Hematopoietic multipotent progenitor cell treated with erythropoietin and hydrocortisone succinate and interleukin-3 and kit ligand, for 8 days (in vitro differentiated cells): ENCODE measurements around the gene CFAP69.
A peak's percentile ranks its signal among the peaks of the same experiment; 100 is the strongest.

ENCODE experiments used
- DNase-seq: peaks from one replicate; pipeline ENCODE4 v3.0.0-alpha.2; 2015

The CFAP69 gene

GRCh38 chr7:90244909-90245851, at the start of gene CFAP69:
TSS of gene CFAP69 (plus strand) at chr7:90245174. CDS start at chr7:90245425, 251 bp downstream.
- DNase-seq, result peak; percentile 79

GRCh38 chr7:90201500-90202195, 43.3 kb upstream of the CFAP69 start:
- DNase-seq, result no peak

GRCh38 chr7:90207956-90208355, 37.0 kb upstream of the CFAP69 start:
- DNase-seq, result no peak

GRCh38 chr7:90209776-90210175, 35.2 kb upstream of the CFAP69 start:
- no peak for DNase-seq

GRCh38 chr7:90210475-90210874, 34.5 kb upstream of the CFAP69 start:
- DNase-seq, result no peak

- DNase-seq, result no peak
Measured at GRCh38 chr7:90210981-90211380, 34.0 kb upstream of the CFAP69 start.

- peak; percentile 20 for DNase-seq
Measured at GRCh38 chr7:90211391-90212148, 33.4 kb upstream of the CFAP69 start, which contains the start of gene STEAP2. TSS of gene STEAP2 (plus strand) at chr7:90211740. CDS start at chr7:90225083, 13,343 bp downstream.

- no peak for DNase-seq
Measured at GRCh38 chr7:90212149-90212495, 32.9 kb upstream of the CFAP69 start.

GRCh38 chr7:90213521-90213920, 31.5 kb upstream of the CFAP69 start:
- DNase-seq, result no peak

GRCh38 chr7:90216080-90216674, 28.8 kb upstream of the CFAP69 start:
- DNase-seq, result no peak

GRCh38 chr7:90216771-90217170, 28.2 kb upstream of the CFAP69 start:
- DNase-seq, result no peak

GRCh38 chr7:90222390-90222789, 22.6 kb upstream of the CFAP69 start:
- no peak for DNase-seq

GRCh38 chr7:90222811-90223725, 21.9 kb upstream of the CFAP69 start:
- no peak for DNase-seq

- DNase-seq, result no peak
Measured at GRCh38 chr7:90224195-90224594, 20.8 kb upstream of the CFAP69 start.

GRCh38 chr7:90225181-90225580, 19.8 kb upstream of the CFAP69 start:
- no peak for DNase-seq

GRCh38 chr7:90225601-90226000, 19.4 kb upstream of the CFAP69 start:
- DNase-seq, result no peak

- no peak for DNase-seq
Measured at GRCh38 chr7:90227259-90227658, 17.7 kb upstream of the CFAP69 start.

GRCh38 chr7:90229682-90230081, 15.3 kb upstream of the CFAP69 start:
- DNase-seq, result no peak

GRCh38 chr7:90230834-90231233, 14.1 kb upstream of the CFAP69 start:
- no peak for DNase-seq

GRCh38 chr7:90231304-90231703, 13.7 kb upstream of the CFAP69 start:
- DNase-seq, result no peak

- DNase-seq, result no peak
Measured at GRCh38 chr7:90232430-90232829, 12.5 kb upstream of the CFAP69 start.

- no peak for DNase-seq
Measured at GRCh38 chr7:90233569-90233968, 11.4 kb upstream of the CFAP69 start.
